Measurements from ENCODE around the gene GNAO1.

DNA sequence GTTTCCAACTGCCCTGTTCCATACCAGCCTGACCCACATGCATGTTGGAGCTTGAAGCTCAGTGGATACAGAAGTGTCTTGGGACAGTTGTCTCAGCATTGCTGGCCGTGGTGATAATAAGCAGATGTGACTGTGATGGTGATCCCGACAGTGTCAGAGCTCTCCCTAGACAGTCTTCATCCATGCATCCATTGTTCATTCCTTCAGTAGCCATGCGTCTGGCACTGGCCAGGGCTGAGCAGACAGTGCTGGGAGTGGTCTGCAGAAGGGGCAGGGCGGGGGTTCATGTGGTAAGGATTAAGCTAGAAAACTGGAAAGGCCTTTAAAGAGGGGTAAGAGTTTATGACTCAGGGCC lies 68.1 kb downstream of the GNAO1 start:
- no peak for TF ChIP-seq POLR2A (IDR thresholded peaks at IDR 0.05)
- TF ChIP-seq, protein P1, sequence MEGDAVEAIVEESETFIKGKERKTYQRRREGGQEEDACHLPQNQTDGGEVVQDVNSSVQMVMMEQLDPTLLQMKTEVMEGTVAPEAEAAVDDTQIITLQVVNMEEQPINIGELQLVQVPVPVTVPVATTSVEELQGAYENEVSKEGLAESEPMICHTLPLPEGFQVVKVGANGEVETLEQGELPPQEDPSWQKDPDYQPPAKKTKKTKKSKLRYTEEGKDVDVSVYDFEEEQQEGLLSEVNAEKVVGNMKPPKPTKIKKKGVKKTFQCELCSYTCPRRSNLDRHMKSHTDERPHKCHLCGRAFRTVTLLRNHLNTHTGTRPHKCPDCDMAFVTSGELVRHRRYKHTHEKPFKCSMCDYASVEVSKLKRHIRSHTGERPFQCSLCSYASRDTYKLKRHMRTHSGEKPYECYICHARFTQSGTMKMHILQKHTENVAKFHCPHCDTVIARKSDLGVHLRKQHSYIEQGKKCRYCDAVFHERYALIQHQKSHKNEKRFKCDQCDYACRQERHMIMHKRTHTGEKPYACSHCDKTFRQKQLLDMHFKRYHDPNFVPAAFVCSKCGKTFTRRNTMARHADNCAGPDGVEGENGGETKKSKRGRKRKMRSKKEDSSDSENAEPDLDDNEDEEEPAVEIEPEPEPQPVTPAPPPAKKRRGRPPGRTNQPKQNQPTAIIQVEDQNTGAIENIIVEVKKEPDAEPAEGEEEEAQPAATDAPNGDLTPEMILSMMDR (IDR thresholded peaks at IDR 0.05): no peak
